Transverse colon (tissue), 3 donors: Measurements from ENCODE around the gene BTLA.

Experiments
- CTCF ChIP-seq, 5 experiments: fragments of 200-600 bp in 3 of 5; fragments of 450-650 bp in 2 of 5; sonication (generic) in 3 of 5; IDR thresholded peaks; 1 replicate in 2 of 5; 2 replicates in 3 of 5; pipeline ENCODE4 v1.5.1; 2016 to 2017; ENCODE audit warnings: antibody characterized with exemption in 5 of 5, inconsistent platforms in 3 of 5, mild to moderate bottlenecking in 2 of 5, moderate library complexity in 1 of 5
- EP300 ChIP-seq: sonication (generic); formaldehyde crosslinking; IDR thresholded peaks from one replicate; pipeline ENCODE4 v1.6.1; 2017; ENCODE audit warnings: antibody characterized with exemption, low read depth
- POLR2A ChIP-seq: fragments of 450-650 bp; IDR thresholded peaks from one replicate; pipeline ENCODE4 v1.6.1; 2016; ENCODE audit warnings: antibody characterized with exemption, mild to moderate bottlenecking, moderate library complexity

- TF ChIP-seq CTCF (IDR thresholded peaks at IDR 0.05): peak; percentile 66 to 83 (median 70)
- no peak for TF ChIP-seq POLR2A
- no peak for TF ChIP-seq EP300
These were observed 20.2 kb upstream of the BTLA start for GRCh38 chr3:112519424-112520001.
